OCI-LY7 (cell line): ENCODE results near the gene PRG3.

Experiments used
- CTCF ChIP-seq: fragments of 200-600 bp; sonication (generic); conservative IDR thresholded peaks from 2 replicates; pipeline ENCODE4 v1.5.1; 2014; ENCODE audit warnings: mild to moderate bottlenecking, antibody characterized with exemption, low read length, moderate library complexity, mixed read lengths
- EZH2phosphoT487 ChIP-seq: fragments of 200-600 bp; sonication (generic); IDR thresholded peaks from 2 replicates; pipeline ENCODE4 v1.6.1; 2018; ENCODE audit warnings: low read depth, borderline replicate concordance, mild to moderate bottlenecking, mixed run types, antibody characterized with exemption, low read length, moderate library complexity, mixed read lengths

GRCh38 chr11:57399972-57400578, 19.1 kb upstream of the PRG3 start:
- TF ChIP-seq CTCF (no peak), EZH2phosphoT487 (no peak)
